HG03460 (cell line): ENCODE measurements around the gene TMEM101.
"Not testable (repeated sequence)": the region's sequence is repeated elsewhere in the genome, so short reads cannot be mapped to it uniquely, and the experiment has no call there.

Experiments used
- ATAC-seq: cut with Tn5 transposase; IDR thresholded peaks from one replicate; pipeline ENCODE4 v1.9.1; 2021; ENCODE audit not compliant: unreplicated experiment

The TMEM101 gene

GRCh38 chr17:43976963-43977837, 37.6 kb downstream of the TMEM101 start:
- ATAC-seq = no peak

DNA sequence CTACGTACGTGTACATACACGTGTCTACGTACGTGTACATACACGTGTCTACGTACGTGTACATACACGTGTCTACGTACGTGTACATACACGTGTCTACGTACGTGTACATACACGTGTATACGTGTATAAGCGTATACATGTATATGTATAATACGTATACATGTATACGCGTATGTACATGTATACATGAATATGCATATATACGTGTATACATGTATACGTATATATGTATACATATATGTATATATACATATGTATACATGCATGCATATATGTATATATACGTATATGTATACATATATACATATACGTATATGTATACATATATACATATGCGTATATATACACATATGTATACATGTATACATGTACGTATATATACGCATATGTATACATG, 38.9 kb downstream of the TMEM101 start:
- no peak for ATAC-seq

- ATAC-seq = no peak
These were observed 40.1 kb downstream of the TMEM101 start for GRCh38 chr17:43974382-43975266.

- ATAC-seq = not testable (repeated sequence)
These were observed 42.1 kb downstream of the TMEM101 start for GRCh38 chr17:43972444-43973212.

GRCh38 chr17:43971436-43971835, 43.3 kb downstream of the TMEM101 start:
- ATAC-seq = not testable (repeated sequence)

- no peak for ATAC-seq
These were observed 44.4 kb downstream of the TMEM101 start for GRCh38 chr17:43970366-43970765.

DNA sequence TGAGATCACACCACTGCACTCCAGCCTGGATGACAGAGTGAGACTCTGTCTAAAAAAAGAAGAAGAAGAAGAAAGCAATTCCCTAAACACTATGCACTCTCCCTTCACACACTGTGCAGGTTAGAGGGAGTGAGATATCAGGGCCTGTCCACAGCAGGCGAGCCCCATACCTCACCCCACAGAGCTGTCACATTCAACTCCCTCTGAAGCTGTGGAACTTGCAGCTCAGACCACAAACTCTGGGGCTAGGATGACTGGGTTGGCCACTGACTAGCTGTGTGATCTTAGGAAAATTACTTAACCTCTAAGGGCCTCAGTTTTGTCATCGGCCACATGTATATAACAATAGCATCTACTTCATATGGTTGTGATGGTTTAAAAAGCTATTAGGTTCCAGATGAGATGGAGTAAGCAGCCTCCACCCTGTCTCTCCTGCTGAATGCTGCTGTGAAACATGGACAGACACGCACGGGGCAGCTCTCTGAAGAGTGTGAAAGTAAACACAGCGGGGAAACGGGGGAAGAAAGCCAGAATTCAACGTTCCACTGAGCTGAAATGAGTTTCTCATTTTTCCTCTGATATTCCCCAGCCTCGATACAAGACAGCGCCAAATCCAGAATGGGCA, 47.4 kb downstream of the TMEM101 start:
- ATAC-seq = no peak

DNA sequence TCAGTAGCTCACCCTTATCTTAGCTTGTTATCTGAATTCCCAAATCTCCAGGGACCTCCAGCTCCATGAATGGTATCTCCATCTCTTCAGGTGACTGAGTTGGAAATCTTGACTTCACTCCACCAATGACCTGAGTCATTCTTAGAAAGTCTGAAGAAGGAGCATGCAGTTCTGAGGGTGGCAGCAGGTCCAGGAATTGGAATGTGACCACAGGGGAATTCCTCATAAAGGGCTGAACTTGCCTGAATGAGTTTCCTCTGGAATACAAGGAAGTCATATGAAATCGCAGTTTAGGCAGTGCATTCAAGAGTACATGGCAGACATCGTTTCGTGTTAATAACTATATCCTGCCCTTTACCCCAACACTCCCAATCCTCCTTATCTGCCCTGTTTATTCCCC, 48.5 kb downstream of the TMEM101 start:
- no peak for ATAC-seq

DNA sequence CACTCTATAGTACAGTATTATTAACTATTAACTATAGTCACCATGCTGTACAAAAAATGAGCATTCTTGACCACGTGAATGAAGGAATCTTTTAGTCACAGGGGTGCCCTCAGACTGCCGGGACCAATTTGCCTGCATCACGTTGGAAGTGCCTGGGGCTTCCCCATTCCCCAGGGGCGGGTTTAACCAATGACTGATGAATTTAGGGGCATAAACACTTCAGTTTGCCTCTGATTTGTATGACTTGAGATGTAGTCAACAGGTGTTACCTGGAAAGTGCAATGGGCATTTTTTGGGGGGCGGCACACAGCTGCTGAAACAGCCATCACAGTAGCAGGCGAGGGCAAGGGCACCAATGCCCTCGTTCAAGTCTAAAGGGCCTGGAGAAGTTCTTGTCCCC, 52.3 kb downstream of the TMEM101 start:
- ATAC-seq = no peak

- ATAC-seq = no peak
These were observed 52.8 kb downstream of the TMEM101 start for GRCh38 chr17:43961954-43962353.

GRCh38 chr17:43961292-43961691, 53.5 kb downstream of the TMEM101 start:
- ATAC-seq = not testable (repeated sequence)
